Measurements from ENCODE around the gene CAPZB. TPM values are rescaled to one million over a fixed set of nuclear protein-coding genes. Genes with fewer than 3 reads are reported as not detected.

The CAPZB gene
- polyA plus RNA-seq, 1 donor from 2014 or later = 159 TPM

DNA sequence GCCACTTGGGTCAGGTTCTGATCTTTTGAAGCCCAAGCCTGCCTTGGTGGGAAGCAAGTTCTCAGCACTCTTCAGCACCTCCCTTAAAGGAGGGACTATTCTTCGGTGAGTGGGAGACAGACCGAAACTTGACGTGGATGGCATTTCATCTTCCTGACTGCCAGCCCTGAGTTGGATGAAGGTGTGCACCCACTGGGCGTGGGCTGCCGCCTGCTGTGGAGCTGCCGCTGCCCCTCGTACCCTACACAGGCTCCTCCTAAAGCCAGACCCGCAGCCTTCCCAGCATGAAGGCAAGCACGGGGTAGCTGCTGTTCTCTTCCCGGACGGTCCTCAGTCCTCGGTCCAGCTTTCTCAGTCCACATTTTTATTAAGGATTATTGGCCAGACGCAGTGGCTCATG lies 89.1 kb downstream of the CAPZB start:
- no peak overlapping the region for H3K4me2 ChIP-seq (ENCODE audit: low read length)
- no peaks in the 10 kb centered on the region for H3K79me2 ChIP-seq (replicated peaks; ENCODE audit: insufficient read depth, low read length)

GRCh38 chr1:19395678-19396192 lies 89.6 kb downstream of the CAPZB start:
- Histone ChIP-seq H4K20me1 (ENCODE audit: insufficient read depth) (no peaks in the 10 kb centered on the region), H3K36me3 (ENCODE audit: insufficient read depth, low read length) (no peaks in the 10 kb centered on the region), H3K4me2 (ENCODE audit: low read length) (no peak overlapping the region), H3K9me2 (ENCODE audit: insufficient read depth, low read length) (no peaks in the 10 kb centered on the region), H3K9ac (ENCODE audit: low read length) (no peak overlapping the region), H3K79me2 (replicated peaks; ENCODE audit: insufficient read depth, low read length) (no peaks in the 10 kb centered on the region), H2AFZ (ENCODE audit: low read depth, low read length) (no peak overlapping the region), H3K27me3 (ENCODE audit: insufficient read depth, low read depth, low read length) (no peaks in the 10 kb centered on the region), H3K27ac (ENCODE audit: low read length) (no peak overlapping the region), H3F3A (ENCODE audit: insufficient read depth, low read length, poor library complexity, severe bottlenecking) (no peaks in the 10 kb centered on the region), H3K4me3 (ENCODE audit: low read length) (no peak overlapping the region), H3K9me3 (ENCODE audit: low read length) (no peaks in the 10 kb centered on the region)
- TF ChIP-seq POLR2AphosphoS5 (IDR thresholded peaks at IDR 0.05) (no peak), MXI1 (conservative IDR thresholded peaks at IDR 0.05; ENCODE audit: poor library complexity, severe bottlenecking) (no peak), TAF1 (IDR thresholded peaks at IDR 0.05; ENCODE audit: low read depth) (no peak), RAD21 (conservative IDR thresholded peaks at IDR 0.05) (no peak), SMC3 (conservative IDR thresholded peaks at IDR 0.05; ENCODE audit: poor library complexity) (no peak), CTCF (IDR thresholded peaks at IDR 0.05; ENCODE audit: poor library complexity, severe bottlenecking) (no peak), EZH2 (IDR thresholded peaks at IDR 0.05; ENCODE audit: borderline replicate concordance, insufficient read depth, low read length, poor library complexity, severe bottlenecking) (no peak), EP300 (conservative IDR thresholded peaks at IDR 0.05; ENCODE audit: poor library complexity, severe bottlenecking) (no peak)

More for the DNA sequence above, 89.1 kb downstream of the CAPZB start:
- H3K9ac ChIP-seq (ENCODE audit: low read length) = no peak overlapping the region
- no peak overlapping the region for H3K4me3 ChIP-seq (ENCODE audit: low read length)
- no peaks in the 10 kb centered on the region for H3F3A ChIP-seq (ENCODE audit: insufficient read depth, low read length, poor library complexity, severe bottlenecking)
- no peaks in the 10 kb centered on the region for H4K20me1 ChIP-seq (ENCODE audit: insufficient read depth)
- no peak for TF ChIP-seq MXI1 (conservative IDR thresholded peaks at IDR 0.05; ENCODE audit: poor library complexity, severe bottlenecking)
- TF ChIP-seq SMC3 (conservative IDR thresholded peaks at IDR 0.05; ENCODE audit: poor library complexity) = no peak
- no peak for TF ChIP-seq TAF1 (IDR thresholded peaks at IDR 0.05; ENCODE audit: low read depth)
- TF ChIP-seq CTCF (IDR thresholded peaks at IDR 0.05; ENCODE audit: poor library complexity, severe bottlenecking) = no peak
- TF ChIP-seq REST (IDR thresholded peaks at IDR 0.05; ENCODE audit: borderline replicate concordance) = no peak
- no peak for TF ChIP-seq RAD21 (conservative IDR thresholded peaks at IDR 0.05)
- no peak for TF ChIP-seq EZH2 (IDR thresholded peaks at IDR 0.05; ENCODE audit: borderline replicate concordance, insufficient read depth, low read length, poor library complexity, severe bottlenecking)
- no peak for TF ChIP-seq EP300 (conservative IDR thresholded peaks at IDR 0.05; ENCODE audit: poor library complexity, severe bottlenecking)
- no peak for TF ChIP-seq POLR2AphosphoS5 (IDR thresholded peaks at IDR 0.05)
- H3K36me3 ChIP-seq (ENCODE audit: insufficient read depth, low read length) = no peaks in the 10 kb centered on the region
- no peak overlapping the region for H2AFZ ChIP-seq (ENCODE audit: low read depth, low read length)
- no peak overlapping the region for H3K27ac ChIP-seq (ENCODE audit: low read length)
- no peaks in the 10 kb centered on the region for H3K9me2 ChIP-seq (ENCODE audit: insufficient read depth, low read length)
- H3K27me3 ChIP-seq (ENCODE audit: insufficient read depth, low read depth, low read length) = no peaks in the 10 kb centered on the region
- no peaks in the 10 kb centered on the region for H3K9me3 ChIP-seq (ENCODE audit: low read length)
